ENCODE data around the gene LOX.

The LOX gene

GRCh38 chr5:122112733-122113558 lies 34.9 kb upstream of the LOX start:
- H3K27me3 ChIP-seq (replicated peaks): no peaks in the 10 kb centered on the region
- in situ Hi-C loops (cut with HindIII; ENCODE audit: low pct_ligation_motif_present, low sequenced_read_pairs): no loop called here
- no peak overlapping the region for H3K27ac ChIP-seq
- no peaks in the 10 kb centered on the region for H3K36me3 ChIP-seq (replicated peaks)
- no peak overlapping the region for H3K4me3 ChIP-seq (ENCODE audit: low read depth, low read length)
- DNase-seq: no peak
- no peak for TF ChIP-seq CTCF (IDR thresholded peaks at IDR 0.05; ENCODE audit: low read depth, low read length, missing control alignments)

- in situ Hi-C loops (cut with HindIII; ENCODE audit: low pct_ligation_motif_present, low sequenced_read_pairs): no loop called here
- no peak for TF ChIP-seq CTCF (IDR thresholded peaks at IDR 0.05; ENCODE audit: low read depth, low read length, missing control alignments)
- Histone ChIP-seq H3K4me3 (ENCODE audit: low read depth, low read length) (no peak overlapping the region), H3K27ac (no peak overlapping the region), H3K36me3 (replicated peaks) (no peaks in the 10 kb centered on the region), H3K27me3 (replicated peaks) (no peaks in the 10 kb centered on the region)
- DNase-seq: no peak
These were observed 34.0 kb upstream of the LOX start for GRCh38 chr5:122112063-122112462.

GRCh38 chr5:122111460-122111859 lies 33.4 kb upstream of the LOX start:
- H3K27me3 ChIP-seq (replicated peaks): no peaks in the 10 kb centered on the region
- in situ Hi-C loops (cut with HindIII; ENCODE audit: low pct_ligation_motif_present, low sequenced_read_pairs): no loop called here
- H3K4me3 ChIP-seq (ENCODE audit: low read depth, low read length): no peak overlapping the region
- no peak for DNase-seq
- no peak for TF ChIP-seq CTCF (IDR thresholded peaks at IDR 0.05; ENCODE audit: low read depth, low read length, missing control alignments)
- no peak overlapping the region for H3K27ac ChIP-seq
- no peaks in the 10 kb centered on the region for H3K36me3 ChIP-seq (replicated peaks)

- DNase-seq: no peak
- H3K27me3 ChIP-seq (replicated peaks): no peaks in the 10 kb centered on the region
- no peak overlapping the region for H3K27ac ChIP-seq
- H3K4me3 ChIP-seq (ENCODE audit: low read depth, low read length): no peak overlapping the region
- no peaks in the 10 kb centered on the region for H3K36me3 ChIP-seq (replicated peaks)
- in situ Hi-C loops (cut with HindIII; ENCODE audit: low pct_ligation_motif_present, low sequenced_read_pairs): no loop called here
- TF ChIP-seq CTCF (IDR thresholded peaks at IDR 0.05; ENCODE audit: low read depth, low read length, missing control alignments): no peak
These were observed 32.9 kb upstream of the LOX start for GRCh38 chr5:122110987-122111386.

- Histone ChIP-seq H3K4me3 (ENCODE audit: low read depth, low read length) (no peak overlapping the region), H3K27me3 (replicated peaks) (no peaks in the 10 kb centered on the region), H3K27ac (no peak overlapping the region), H3K36me3 (replicated peaks) (no peaks in the 10 kb centered on the region)
- no peak for TF ChIP-seq CTCF (IDR thresholded peaks at IDR 0.05; ENCODE audit: low read depth, low read length, missing control alignments)
- DNase-seq: no peak
- in situ Hi-C loops (cut with HindIII; ENCODE audit: low pct_ligation_motif_present, low sequenced_read_pairs): no loop called here
These were observed 29.0 kb upstream of the LOX start for GRCh38 chr5:122107016-122107415.

- Histone ChIP-seq H3K27ac (no peak overlapping the region), H3K27me3 (replicated peaks) (no peaks in the 10 kb centered on the region), H3K36me3 (replicated peaks) (no peaks in the 10 kb centered on the region), H3K4me3 (ENCODE audit: low read depth, low read length) (no peak overlapping the region)
- no peak for TF ChIP-seq CTCF (IDR thresholded peaks at IDR 0.05; ENCODE audit: low read depth, low read length, missing control alignments)
- in situ Hi-C loops (cut with HindIII; ENCODE audit: low pct_ligation_motif_present, low sequenced_read_pairs): no loop called here
- no peak for DNase-seq
These were observed 27.9 kb upstream of the LOX start for GRCh38 chr5:122105909-122106308.

Data from brain microvascular endothelial cell (primary cell).